Gastrocnemius medialis (tissue), 4 donors: ENCODE results near the gene ARIH1. TPM values are rescaled to one million over a fixed set of nuclear protein-coding genes. Genes with fewer than 3 reads are reported as not detected.

Source experiments
- ATAC-seq, 2 donors: fragments of 150-250 bp; one replicate each; pipeline ENCODE4 v1.9.1; 2016
- DNase-seq, 2 donors: peaks; one replicate each; pipeline ENCODE4 v3.0.0-alpha.2; 2019
- H3K27ac ChIP-seq, 4 donors: fragments of 200-600 bp; sonication (generic); 1 replicate in 1 of 4; 2 replicates in 3 of 4; pipeline ENCODE4 v1.5.1; 2016 to 2018; ENCODE audit warnings: mild to moderate bottlenecking in 2 of 4, moderate library complexity in 1 of 4
- H3K27me3 ChIP-seq, 3 donors: fragments of 200-600 bp; sonication (generic) in 2 of 3; 1 replicate in 1 of 3; 2 replicates in 2 of 3; pipeline versions ENCODE4 v1.5.1 to v1.6.0; 2016 to 2019; ENCODE audit warnings: mild to moderate bottlenecking in 1 of 3, moderate library complexity in 1 of 3
- H3K36me3 ChIP-seq, 2 donors: fragments of 200-600 bp; sonication (generic) in 1 of 2; one replicate each; pipeline ENCODE4 v1.5.1; 2017 to 2018
- H3K4me1 ChIP-seq, 2 donors: fragments of 200-600 bp; sonication (generic) in 1 of 2; one replicate each; pipeline ENCODE4 v1.5.1; 2016 to 2017; ENCODE audit warnings: mild to moderate bottlenecking in 2 of 2
- H3K4me3 ChIP-seq, 4 donors: fragments of 200-600 bp; sonication (generic) in 3 of 4; 1 replicate in 1 of 4; 2 replicates in 3 of 4; pipeline ENCODE4 v1.5.1; 2016 to 2019; ENCODE audit warnings: mild to moderate bottlenecking in 2 of 4
- H3K9me3 ChIP-seq, 3 donors: fragments of 200-600 bp; sonication (generic) in 2 of 3; 1 replicate in 1 of 3; 2 replicates in 2 of 3; pipeline ENCODE4 v1.5.1; 2016 to 2019
- POLR2A ChIP-seq, 2 donors: fragments of 450-650 bp; IDR thresholded peaks; one replicate each; pipeline ENCODE4 v1.6.1; 2017; ENCODE audit warnings: antibody characterized with exemption in 2 of 2, mild to moderate bottlenecking in 2 of 2, moderate library complexity in 2 of 2
- in situ Hi-C, 4 donors: fragments of 200-750 bp; cut with MboI; loops; one replicate each; pipeline versions ENCODE4 v1.15.0 to v1.8.0; 2017; ENCODE audit warnings: low sequenced_read_pairs in 4 of 4
- intact Hi-C: fragments of 100-400 bp; cut with DNase I; formaldehyde crosslinking; loops from one replicate; pipeline ENCODE4 v1.15.1; 2023; ENCODE audit warnings: low total_unique reads
- total RNA-seq, 4 donors: library from RNA; depleted of rRNA; stranded (reverse); fragments of >200 nt; gene quantifications; one replicate each; pipeline versions ENCODE4 v1.1.0 to v1.2.3, GENCODE V29; 2016
- TF ChIP-seq, protein P1 (sequence below), 5 experiments: fragments of 450-650 bp in 3 of 5; fragments of 200-600 bp in 2 of 5; sonication (generic) in 2 of 5; IDR thresholded peaks in 4 of 5; conservative IDR thresholded peaks in 1 of 5; 1 replicate in 4 of 5; 2 replicates in 1 of 5; pipeline ENCODE4 v1.5.1; 2016 to 2019; ENCODE audit warnings: antibody characterized with exemption in 5 of 5, mild to moderate bottlenecking in 3 of 5, moderate library complexity in 3 of 5

Gene ARIH1
- total RNA-seq, 4 donors from 2014 or later = 46.3 to 85.6 (median 68.3) TPM

DNA sequence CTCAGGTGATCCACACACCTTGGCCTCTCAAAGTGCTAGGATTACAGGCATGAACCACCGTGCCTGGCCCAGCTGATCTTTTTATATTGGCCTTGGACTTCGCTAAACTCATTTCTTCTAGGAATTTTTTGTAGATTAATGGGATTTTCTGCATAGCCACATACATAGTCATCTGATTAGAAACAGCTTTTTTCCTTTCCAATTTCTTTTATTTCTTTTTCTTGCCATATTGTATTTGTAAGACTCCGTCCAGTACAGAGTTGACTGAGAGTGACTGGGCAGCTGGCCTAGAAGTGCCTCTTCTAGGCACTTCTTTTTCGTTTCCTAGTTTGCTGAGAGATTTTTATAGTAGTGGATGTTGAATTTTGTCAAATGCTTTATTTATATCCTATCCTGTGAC lies 37.4 kb downstream of the ARIH1 start:
- H3K36me3 ChIP-seq = no peaks in the 10 kb centered on the region
- in situ Hi-C loops = no loop called here
- H3K9me3 ChIP-seq = no peaks in the 10 kb centered on the region
- no peaks in the 10 kb centered on the region for H3K27me3 ChIP-seq
- ATAC-seq = no peak
- TF ChIP-seq, protein P1, sequence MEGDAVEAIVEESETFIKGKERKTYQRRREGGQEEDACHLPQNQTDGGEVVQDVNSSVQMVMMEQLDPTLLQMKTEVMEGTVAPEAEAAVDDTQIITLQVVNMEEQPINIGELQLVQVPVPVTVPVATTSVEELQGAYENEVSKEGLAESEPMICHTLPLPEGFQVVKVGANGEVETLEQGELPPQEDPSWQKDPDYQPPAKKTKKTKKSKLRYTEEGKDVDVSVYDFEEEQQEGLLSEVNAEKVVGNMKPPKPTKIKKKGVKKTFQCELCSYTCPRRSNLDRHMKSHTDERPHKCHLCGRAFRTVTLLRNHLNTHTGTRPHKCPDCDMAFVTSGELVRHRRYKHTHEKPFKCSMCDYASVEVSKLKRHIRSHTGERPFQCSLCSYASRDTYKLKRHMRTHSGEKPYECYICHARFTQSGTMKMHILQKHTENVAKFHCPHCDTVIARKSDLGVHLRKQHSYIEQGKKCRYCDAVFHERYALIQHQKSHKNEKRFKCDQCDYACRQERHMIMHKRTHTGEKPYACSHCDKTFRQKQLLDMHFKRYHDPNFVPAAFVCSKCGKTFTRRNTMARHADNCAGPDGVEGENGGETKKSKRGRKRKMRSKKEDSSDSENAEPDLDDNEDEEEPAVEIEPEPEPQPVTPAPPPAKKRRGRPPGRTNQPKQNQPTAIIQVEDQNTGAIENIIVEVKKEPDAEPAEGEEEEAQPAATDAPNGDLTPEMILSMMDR (IDR thresholded peaks at IDR 0.05 in 4 of 5, conservative IDR thresholded peaks at IDR 0.05 in 1 of 5) = no peak
- TF ChIP-seq POLR2A (IDR thresholded peaks at IDR 0.05) = no peak
- H3K27ac ChIP-seq = no peak overlapping the region
- no peak for DNase-seq
- H3K4me1 ChIP-seq = peaks cover 21 to 29% of the 10 kb centered on the region in 2 donors
- H3K4me3 ChIP-seq = no peak overlapping the region
- intact Hi-C loops = no loop called here

DNA sequence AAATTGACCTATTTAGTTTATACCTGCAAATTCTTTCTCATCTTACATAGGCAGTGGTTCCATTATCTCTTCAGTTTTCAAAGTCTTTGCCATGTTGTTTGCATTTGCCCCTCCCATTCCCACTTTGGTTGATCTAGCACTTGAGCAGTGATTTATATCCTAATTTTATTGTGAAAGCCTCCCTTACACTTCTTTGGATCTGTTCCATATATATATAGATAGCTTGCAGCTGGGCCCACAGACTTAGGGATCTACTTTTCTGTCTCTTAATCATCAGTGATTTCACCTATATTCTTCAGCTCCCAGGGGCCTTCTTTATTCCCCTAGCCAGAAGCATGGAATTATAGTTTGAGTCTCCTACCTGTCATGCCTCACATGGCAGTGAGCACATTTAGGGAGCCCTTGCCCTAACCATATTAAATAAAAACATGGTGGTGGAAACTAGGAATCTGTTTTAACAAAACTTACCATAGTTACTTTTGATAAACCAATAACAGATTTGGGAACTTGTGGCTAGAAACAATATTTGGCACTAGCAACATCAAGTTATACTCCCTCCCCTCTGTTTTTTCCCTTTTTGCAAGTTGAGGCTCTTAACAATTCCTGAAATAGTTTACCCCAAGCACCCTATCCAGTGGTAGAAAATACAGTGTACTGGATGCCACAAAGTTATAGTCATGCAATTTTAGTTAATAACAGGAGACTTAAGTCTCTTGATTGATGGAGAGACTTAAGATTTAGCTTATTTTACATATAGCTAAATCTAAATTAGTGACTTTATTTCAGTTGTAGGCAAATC lies 41.7 kb downstream of the ARIH1 start:
- intact Hi-C loops = no loop called here
- in situ Hi-C loops = no loop called here
- Histone ChIP-seq H3K4me1 (peaks cover 25 to 34% of the 10 kb centered on the region in 2 donors), H3K36me3 (no peaks in the 10 kb centered on the region), H3K4me3 (no peak overlapping the region), H3K27ac (no peak overlapping the region), H3K27me3 (no peaks in the 10 kb centered on the region), H3K9me3 (no peaks in the 10 kb centered on the region)
- TF ChIP-seq POLR2A (IDR thresholded peaks at IDR 0.05) = no peak
- TF ChIP-seq, protein P1 (IDR thresholded peaks at IDR 0.05 in 4 of 5, conservative IDR thresholded peaks at IDR 0.05 in 1 of 5) = no peak
- ATAC-seq = no peak
- no peak for DNase-seq

DNA sequence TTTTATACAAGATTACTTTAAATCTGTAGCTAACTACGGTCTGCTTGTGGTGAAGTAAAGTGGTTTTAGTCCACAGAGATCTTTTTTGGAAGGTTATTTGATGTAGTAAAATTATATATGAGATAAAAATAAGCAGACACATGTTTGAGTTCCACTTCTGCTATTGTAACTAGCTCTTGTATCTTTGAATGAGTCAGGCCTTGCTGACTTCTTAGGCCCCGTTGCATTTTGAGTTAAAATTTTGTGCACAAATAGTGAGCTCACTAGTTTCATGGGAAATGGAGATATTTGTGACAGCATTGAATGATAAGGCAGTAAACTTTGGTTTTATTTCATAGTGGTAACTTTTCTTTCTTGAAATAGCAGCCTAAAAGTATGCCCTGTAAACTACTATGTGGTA lies 42.6 kb downstream of the ARIH1 start:
- ATAC-seq = no peak
- no peaks in the 10 kb centered on the region for H3K27me3 ChIP-seq
- no peaks in the 10 kb centered on the region for H3K36me3 ChIP-seq
- peaks cover 23 to 32% of the 10 kb centered on the region in 2 donors for H3K4me1 ChIP-seq
- no peaks in the 10 kb centered on the region for H3K9me3 ChIP-seq
- intact Hi-C loops (no loop called here), in situ Hi-C loops (no loop called here)
- no peak overlapping the region for H3K4me3 ChIP-seq
- no peak for DNase-seq
- TF ChIP-seq, protein P1 (IDR thresholded peaks at IDR 0.05 in 4 of 5, conservative IDR thresholded peaks at IDR 0.05 in 1 of 5) = no peak
- no peak for TF ChIP-seq POLR2A (IDR thresholded peaks at IDR 0.05)
- H3K27ac ChIP-seq = no peak overlapping the region

DNA sequence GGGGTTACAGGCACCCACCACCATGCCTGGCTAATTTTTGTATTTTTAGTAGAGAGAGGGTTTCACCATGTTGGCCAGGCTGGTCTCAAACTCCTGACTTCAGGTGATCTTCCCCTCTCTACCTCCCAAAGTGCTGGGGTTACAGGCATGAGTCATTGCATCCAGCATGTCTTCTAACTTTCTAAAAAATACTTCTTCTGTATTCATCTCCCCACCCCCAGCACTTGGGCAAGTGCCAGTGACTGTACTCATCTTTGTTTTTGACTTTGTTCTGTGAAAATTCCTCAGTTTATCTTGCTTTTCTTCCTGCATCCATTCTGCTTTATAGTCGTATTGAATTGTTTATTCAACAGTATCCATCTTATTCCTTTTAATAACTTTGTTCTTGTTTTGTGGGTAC lies 47.6 kb downstream of the ARIH1 start:
- H3K27me3 ChIP-seq = no peaks in the 10 kb centered on the region
- intact Hi-C loops = no loop called here
- H3K4me3 ChIP-seq = no peak overlapping the region
- no peaks in the 10 kb centered on the region for H3K9me3 ChIP-seq
- TF ChIP-seq, protein P1 (IDR thresholded peaks at IDR 0.05 in 4 of 5, conservative IDR thresholded peaks at IDR 0.05 in 1 of 5) = no peak
- no peak for TF ChIP-seq POLR2A (IDR thresholded peaks at IDR 0.05)
- H3K27ac ChIP-seq = no peak overlapping the region
- H3K36me3 ChIP-seq = no peaks in the 10 kb centered on the region
- H3K4me1 ChIP-seq = peaks cover 3 to 11% of the 10 kb centered on the region in 2 donors
- no peak for ATAC-seq
- DNase-seq = no peak
- in situ Hi-C loops = no loop called here
